DOHH2 (cell line): ENCODE measurements around the gene YIPF1.

Experiments
- H3F3A ChIP-seq: fragments of 200-600 bp; sonication (generic), shearing (Covaris generic); 2 replicates; pipeline ENCODE4 v1.6.0; 2016; ENCODE audit warnings: antibody characterized with exemption, mild to moderate bottlenecking; ENCODE audit not compliant: control insufficient read depth, insufficient read depth
- H3K27ac ChIP-seq: fragments of 200-600 bp; sonication (generic); 2 replicates; pipeline ENCODE4 v1.5.1; 2014; ENCODE audit warnings: low read depth, mild to moderate bottlenecking, low read length, moderate library complexity
- H3K27me3 ChIP-seq: fragments of 200-600 bp; sonication (generic); 2 replicates; pipeline ENCODE4 v1.6.1; 2014; ENCODE audit warnings: mild to moderate bottlenecking, low read length, mixed read lengths; ENCODE audit not compliant: control insufficient read depth
- H3K36me3 ChIP-seq: fragments of 200-600 bp; sonication (generic); 2 replicates; pipeline ENCODE4 v1.6.1; 2014; ENCODE audit warnings: mild to moderate bottlenecking, low read length, moderate library complexity, mixed read lengths; ENCODE audit not compliant: control insufficient read depth
- H3K4me1 ChIP-seq: fragments of 200-600 bp; sonication (generic); 2 replicates; pipeline ENCODE4 v1.6.1; 2014; ENCODE audit warnings: mild to moderate bottlenecking, low read length, mixed read lengths; ENCODE audit not compliant: control insufficient read depth
- H3K4me2 ChIP-seq: fragments of 200-600 bp; sonication (generic); 2 replicates; pipeline ENCODE4 v1.6.0; 2014; ENCODE audit warnings: mild to moderate bottlenecking, low read length, moderate library complexity
- H3K4me3 ChIP-seq: fragments of 200-600 bp; sonication (generic); 2 replicates; pipeline ENCODE4 v1.5.1; 2014; ENCODE audit warnings: mild to moderate bottlenecking, low read length, mixed read lengths
- H3K79me2 ChIP-seq: fragments of 200-600 bp; sonication (generic); 2 replicates; pipeline ENCODE4 v1.6.1; 2014; ENCODE audit warnings: mild to moderate bottlenecking, low read length, mixed read lengths; ENCODE audit not compliant: control insufficient read depth
- H3K9me2 ChIP-seq: fragments of 200-600 bp; sonication (generic); replicated peaks from 2 replicates; pipeline ENCODE4 v1.6.1; 2014; ENCODE audit warnings: mild to moderate bottlenecking, low read length, mixed read lengths; ENCODE audit not compliant: control insufficient read depth
- H3K9me3 ChIP-seq: fragments of 200-600 bp; sonication (generic); 2 replicates; pipeline ENCODE4 v1.6.1; 2014; ENCODE audit warnings: antibody characterized with exemption, low read length, mixed read lengths; ENCODE audit not compliant: control insufficient read depth, insufficient read depth
- H4K20me1 ChIP-seq: fragments of 200-600 bp; sonication (generic); 2 replicates; pipeline ENCODE4 v1.6.0; 2014; ENCODE audit warnings: low read depth, mild to moderate bottlenecking, antibody characterized with exemption, low read length, moderate library complexity; ENCODE audit not compliant: control insufficient read depth, insufficient read depth
- EZH2phosphoT487 ChIP-seq: fragments of 200-600 bp; sonication (generic); IDR thresholded peaks from 2 replicates; pipeline ENCODE4 v1.6.1; 2017; ENCODE audit warnings: borderline replicate concordance, mild to moderate bottlenecking, antibody characterized with exemption, low read length, moderate library complexity, mixed read lengths
- TF ChIP-seq, protein P1 (sequence below): fragments of 200-600 bp; sonication (generic); IDR thresholded peaks from one replicate; pipeline ENCODE4 v1.5.1; 2014; ENCODE audit warnings: antibody characterized with exemption, mild to moderate bottlenecking, low read depth, low read length; ENCODE audit not compliant: poor library complexity, severe bottlenecking

The YIPF1 gene

DNA sequence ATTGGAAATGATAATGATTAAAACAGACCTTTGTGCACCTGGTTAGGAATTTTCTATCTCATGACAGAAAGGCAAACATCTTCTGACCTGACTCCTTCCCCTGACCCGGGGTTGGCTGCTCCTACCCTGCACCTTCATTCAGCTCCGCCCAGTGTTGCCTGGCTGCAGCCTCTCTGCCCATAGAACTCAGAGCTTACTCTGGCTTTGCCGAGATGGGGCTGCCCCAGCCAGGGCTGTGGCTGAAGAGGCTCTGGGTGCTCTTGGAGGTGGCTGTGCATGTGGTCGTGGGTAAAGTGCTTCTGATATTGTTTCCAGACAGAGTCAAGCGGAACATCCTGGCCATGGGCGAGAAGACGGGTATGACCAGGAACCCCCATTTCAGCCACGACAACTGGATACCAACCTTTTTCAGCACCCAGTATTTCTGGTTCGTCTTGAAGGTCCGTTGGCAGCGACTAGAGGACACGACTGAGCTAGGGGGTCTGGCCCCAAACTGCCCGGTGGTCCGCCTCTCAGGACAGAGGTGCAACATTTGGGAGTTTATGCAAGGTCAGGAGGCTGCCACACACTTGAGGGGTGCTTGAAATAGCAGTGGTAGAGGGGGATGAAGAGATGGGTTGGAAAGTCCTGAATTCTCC, 4.5 kb upstream of the YIPF1 start, which contains the start of gene DIO1:
Gene DIO1 (plus strand): TSS at position 189 of the 638 bp plus-strand sequence. CDS start 24 bp downstream, at position 213.
- Histone ChIP-seq H3K4me2 (no peak within 1 kb of the TSS), H3K36me3 (no peaks in the 10 kb centered on the region), H3K79me2 (no peaks in the 10 kb centered on the region), H3K9me2 (no peaks in the 10 kb centered on the region), H3K4me1 (peaks cover 15% of the 10 kb centered on the region), H4K20me1 (no peaks in the 10 kb centered on the region), H3K27me3 (0 out of 2 replicates have a peak, but pooled peaks cover 2% of the 10 kb centered on the region), H3F3A (no peaks in the 10 kb centered on the region), H3K9me3 (no peaks in the 10 kb centered on the region), H3K4me3 (no peak within 1 kb of the TSS), H3K27ac (no peak within 1 kb of the TSS)
- TF ChIP-seq EZH2phosphoT487, result no peak
- TF ChIP-seq, protein P1, sequence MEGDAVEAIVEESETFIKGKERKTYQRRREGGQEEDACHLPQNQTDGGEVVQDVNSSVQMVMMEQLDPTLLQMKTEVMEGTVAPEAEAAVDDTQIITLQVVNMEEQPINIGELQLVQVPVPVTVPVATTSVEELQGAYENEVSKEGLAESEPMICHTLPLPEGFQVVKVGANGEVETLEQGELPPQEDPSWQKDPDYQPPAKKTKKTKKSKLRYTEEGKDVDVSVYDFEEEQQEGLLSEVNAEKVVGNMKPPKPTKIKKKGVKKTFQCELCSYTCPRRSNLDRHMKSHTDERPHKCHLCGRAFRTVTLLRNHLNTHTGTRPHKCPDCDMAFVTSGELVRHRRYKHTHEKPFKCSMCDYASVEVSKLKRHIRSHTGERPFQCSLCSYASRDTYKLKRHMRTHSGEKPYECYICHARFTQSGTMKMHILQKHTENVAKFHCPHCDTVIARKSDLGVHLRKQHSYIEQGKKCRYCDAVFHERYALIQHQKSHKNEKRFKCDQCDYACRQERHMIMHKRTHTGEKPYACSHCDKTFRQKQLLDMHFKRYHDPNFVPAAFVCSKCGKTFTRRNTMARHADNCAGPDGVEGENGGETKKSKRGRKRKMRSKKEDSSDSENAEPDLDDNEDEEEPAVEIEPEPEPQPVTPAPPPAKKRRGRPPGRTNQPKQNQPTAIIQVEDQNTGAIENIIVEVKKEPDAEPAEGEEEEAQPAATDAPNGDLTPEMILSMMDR, result no peak

DNA sequence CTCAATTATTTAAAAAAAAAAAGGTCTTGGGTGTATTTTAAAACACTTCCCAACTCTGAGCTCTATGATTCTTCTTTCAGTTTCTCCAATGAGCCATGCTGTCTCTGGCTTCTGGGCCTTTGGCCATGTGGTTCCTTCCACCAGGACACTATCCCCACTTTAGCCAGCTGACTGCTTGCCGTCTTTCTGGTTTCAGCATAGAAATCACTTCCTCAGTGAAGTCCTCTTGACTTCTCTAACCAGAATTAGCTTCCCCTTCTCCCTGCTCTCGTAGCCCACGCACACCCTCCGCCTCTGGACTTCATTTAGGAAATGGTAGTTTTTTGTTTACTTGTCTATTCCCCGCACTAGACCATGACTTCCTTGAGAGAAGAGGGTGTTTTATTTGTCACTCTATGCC, 3.3 kb upstream of the YIPF1 start:
- H3K4me2 ChIP-seq, result no peak overlapping the region
- 0 out of 2 replicates have a peak, but pooled peaks cover 2% of the 10 kb centered on the region for H3K27me3 ChIP-seq
- no peak overlapping the region for H3K27ac ChIP-seq
- no peak overlapping the region for H3K4me3 ChIP-seq
- H3K9me2 ChIP-seq, result no peaks in the 10 kb centered on the region
- H4K20me1 ChIP-seq, result no peaks in the 10 kb centered on the region
- H3K9me3 ChIP-seq, result no peaks in the 10 kb centered on the region
- H3K4me1 ChIP-seq, result peaks cover 23% of the 10 kb centered on the region
- no peaks in the 10 kb centered on the region for H3K36me3 ChIP-seq
- TF ChIP-seq EZH2phosphoT487, result no peak
- TF ChIP-seq, protein P1, result no peak
- peaks cover 4% of the 10 kb centered on the region; the same call in 1 of the 2 replicates for H3F3A ChIP-seq
- H3K79me2 ChIP-seq, result no peaks in the 10 kb centered on the region

DNA sequence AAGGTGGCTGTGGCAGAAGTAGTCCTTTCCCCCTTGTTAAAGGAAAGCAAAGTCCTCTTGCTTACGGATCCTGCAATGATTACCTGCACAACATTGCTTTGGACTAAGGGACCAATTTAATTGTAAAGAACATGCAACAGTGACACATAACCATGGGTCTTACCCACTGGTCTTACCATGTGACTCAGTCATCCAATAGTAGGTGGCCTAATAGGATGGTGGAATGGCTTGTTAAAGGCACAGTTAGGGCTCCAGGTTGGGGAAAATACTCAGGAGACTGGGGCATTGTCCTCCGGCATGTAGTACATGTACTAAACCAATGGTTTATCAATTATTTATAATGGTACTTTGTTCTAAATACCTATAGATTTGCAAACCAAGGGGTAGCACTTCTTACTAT, 2.1 kb upstream of the YIPF1 start:
- no peak overlapping the region for H3K27ac ChIP-seq
- H3K4me1 ChIP-seq, result peaks cover 23% of the 10 kb centered on the region
- no peaks in the 10 kb centered on the region for H4K20me1 ChIP-seq
- H3K36me3 ChIP-seq, result no peaks in the 10 kb centered on the region
- H3K4me2 ChIP-seq, result no peak overlapping the region
- TF ChIP-seq, protein P1, result no peak
- TF ChIP-seq EZH2phosphoT487, result no peak
- H3K9me2 ChIP-seq, result no peaks in the 10 kb centered on the region
- no peaks in the 10 kb centered on the region for H3K9me3 ChIP-seq
- H3F3A ChIP-seq, result peaks cover 4% of the 10 kb centered on the region; the same call in 1 of the 2 replicates
- 0 out of 2 replicates have a peak, but pooled peaks cover 2% of the 10 kb centered on the region for H3K27me3 ChIP-seq
- H3K79me2 ChIP-seq, result no peaks in the 10 kb centered on the region
- H3K4me3 ChIP-seq, result no peak overlapping the region
